GM12801 (cell line): ENCODE measurements around the gene PCDH1.

ENCODE experiments used
- TF ChIP-seq, protein P1 (sequence below): IDR thresholded peaks from one replicate; pipeline ENCODE4 v1.5.1; 2011; ENCODE audit warnings: control low read depth; ENCODE audit not compliant: insufficient read length; ENCODE audit errors: extremely low read depth

Gene PCDH1

DNA sequence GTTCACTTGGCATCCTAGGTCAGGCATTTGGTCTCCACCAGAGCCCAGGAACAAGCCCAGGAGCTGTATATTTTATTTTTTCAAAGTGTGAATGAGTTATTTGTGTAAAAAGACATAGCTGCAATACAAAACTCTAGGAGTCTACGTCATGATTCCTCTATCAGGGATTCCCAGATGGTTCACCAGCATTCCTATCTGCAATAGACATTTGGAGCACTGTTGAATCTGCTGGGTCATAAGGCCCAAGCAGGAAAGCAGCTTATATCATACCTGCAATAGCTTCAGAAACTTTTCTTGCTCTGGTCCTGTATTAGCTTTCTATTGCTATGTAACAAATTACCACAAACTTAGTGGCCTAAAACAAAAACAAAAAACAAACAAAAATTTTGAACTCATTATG is 28.8 kb upstream of the PCDH1 start:
- TF ChIP-seq, protein P1, sequence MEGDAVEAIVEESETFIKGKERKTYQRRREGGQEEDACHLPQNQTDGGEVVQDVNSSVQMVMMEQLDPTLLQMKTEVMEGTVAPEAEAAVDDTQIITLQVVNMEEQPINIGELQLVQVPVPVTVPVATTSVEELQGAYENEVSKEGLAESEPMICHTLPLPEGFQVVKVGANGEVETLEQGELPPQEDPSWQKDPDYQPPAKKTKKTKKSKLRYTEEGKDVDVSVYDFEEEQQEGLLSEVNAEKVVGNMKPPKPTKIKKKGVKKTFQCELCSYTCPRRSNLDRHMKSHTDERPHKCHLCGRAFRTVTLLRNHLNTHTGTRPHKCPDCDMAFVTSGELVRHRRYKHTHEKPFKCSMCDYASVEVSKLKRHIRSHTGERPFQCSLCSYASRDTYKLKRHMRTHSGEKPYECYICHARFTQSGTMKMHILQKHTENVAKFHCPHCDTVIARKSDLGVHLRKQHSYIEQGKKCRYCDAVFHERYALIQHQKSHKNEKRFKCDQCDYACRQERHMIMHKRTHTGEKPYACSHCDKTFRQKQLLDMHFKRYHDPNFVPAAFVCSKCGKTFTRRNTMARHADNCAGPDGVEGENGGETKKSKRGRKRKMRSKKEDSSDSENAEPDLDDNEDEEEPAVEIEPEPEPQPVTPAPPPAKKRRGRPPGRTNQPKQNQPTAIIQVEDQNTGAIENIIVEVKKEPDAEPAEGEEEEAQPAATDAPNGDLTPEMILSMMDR, result no peak

DNA sequence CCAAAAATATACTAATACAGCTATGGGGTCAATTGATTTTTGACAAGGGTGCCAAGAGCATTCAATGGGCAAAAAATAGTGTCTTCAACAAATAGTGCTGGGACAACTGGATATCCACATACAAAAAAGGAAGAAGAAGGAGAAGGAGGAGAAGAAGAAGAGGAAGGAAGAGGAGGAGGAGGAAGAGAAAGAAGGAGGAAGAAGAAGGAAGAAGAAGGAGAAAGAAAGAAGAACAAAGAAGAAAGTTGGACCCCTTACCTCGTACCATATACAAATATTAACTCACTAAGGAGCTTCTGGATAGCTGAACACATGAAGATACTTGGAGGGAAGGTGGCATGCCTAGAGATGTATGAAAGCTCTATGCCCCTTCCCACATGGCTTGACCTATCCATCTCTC is 28.3 kb upstream of the PCDH1 start:
- TF ChIP-seq, protein P1, result no peak

DNA sequence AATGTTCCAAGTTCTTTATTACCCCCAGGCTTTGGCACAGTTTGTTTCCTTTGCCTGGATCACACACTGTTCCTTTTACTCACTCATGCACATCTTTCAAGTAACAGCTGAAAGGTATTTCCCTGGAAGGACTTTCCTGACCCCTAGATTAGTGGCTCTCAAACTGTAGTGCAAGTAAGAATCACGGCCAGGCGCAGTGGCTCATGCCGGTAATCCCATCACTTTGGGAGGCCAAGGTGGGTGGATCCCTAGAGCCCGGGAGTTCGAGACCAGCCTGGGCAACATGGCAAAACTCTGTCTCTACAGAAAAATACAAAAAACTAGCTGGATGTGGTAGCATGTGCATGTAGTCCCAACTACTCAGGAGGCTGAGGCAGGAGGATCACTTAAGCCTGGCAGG is 26.3 kb upstream of the PCDH1 start:
- TF ChIP-seq, protein P1, result no peak

DNA sequence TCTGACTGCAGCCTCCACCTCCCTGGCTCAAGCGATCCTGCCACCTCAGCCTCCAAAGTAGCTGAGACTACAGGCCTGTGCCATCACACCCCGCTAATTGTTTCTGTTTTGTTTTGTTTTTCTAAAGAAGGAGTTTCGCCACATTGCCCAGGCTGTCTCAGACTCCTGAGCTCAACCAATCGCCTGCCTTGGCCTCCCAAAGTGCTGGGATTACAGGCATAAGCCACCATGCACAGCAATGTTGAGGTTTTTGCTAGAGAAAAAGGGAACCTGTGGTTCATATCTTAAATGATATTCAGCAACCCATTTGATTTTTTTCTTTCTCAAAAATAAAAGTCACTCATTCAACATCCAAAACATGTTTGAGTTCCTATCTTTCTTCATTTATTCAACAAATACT is 25.1 kb upstream of the PCDH1 start:
- TF ChIP-seq, protein P1, result no peak

- TF ChIP-seq, protein P1, result no peak
Observed at GRCh38 chr5:141902015-141902814, 24.0 kb upstream of the PCDH1 start.

- TF ChIP-seq, protein P1, result no peak
Observed at GRCh38 chr5:141898448-141899049, 20.3 kb upstream of the PCDH1 start.

- TF ChIP-seq, protein P1, result no peak
Observed at GRCh38 chr5:141897425-141897824, 19.2 kb upstream of the PCDH1 start.
